ENCODE measurements around the gene GZMH.
"Not testable (repeated sequence)": the region's sequence is repeated elsewhere in the genome, so short reads cannot be mapped to it uniquely, and the experiment has no call there.

The GZMH gene

DNA sequence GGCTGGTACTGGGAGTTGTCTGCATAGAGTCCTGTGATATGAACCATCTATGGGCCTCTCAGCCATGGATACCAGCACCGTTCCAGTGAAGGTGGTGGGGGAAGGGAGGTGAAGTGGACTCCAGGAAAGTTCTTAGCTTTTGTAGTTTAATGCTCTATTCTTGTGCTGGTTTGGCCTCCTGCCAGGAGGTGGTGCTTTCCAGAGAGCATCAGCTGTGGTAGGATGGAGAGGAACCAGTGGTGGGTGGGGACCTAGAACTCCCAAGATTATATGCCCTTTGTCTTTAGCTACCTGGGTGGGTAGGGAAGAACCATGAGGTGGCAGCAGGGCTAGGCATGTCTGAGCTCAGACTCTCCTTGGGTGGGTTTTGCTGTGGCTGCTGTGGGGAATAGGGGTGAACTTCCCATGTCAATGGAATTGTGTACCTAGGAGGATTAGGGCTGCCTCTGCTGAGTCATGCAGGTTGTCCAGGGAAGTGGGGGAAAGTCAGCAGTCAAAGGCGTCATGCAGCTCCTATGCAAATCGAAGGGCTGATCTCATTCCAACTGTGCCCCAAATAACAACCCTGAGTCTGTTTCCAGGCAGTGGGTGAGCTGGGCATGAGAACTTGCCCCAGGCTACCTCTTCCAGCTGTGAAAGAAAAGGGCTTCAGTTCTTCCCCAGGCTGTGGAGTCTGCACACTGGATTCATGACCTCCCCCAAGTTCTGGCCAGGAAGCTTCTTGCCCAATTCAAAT is 14.2 kb downstream of the GZMH start:
- DNase-seq = no peak

DNA sequence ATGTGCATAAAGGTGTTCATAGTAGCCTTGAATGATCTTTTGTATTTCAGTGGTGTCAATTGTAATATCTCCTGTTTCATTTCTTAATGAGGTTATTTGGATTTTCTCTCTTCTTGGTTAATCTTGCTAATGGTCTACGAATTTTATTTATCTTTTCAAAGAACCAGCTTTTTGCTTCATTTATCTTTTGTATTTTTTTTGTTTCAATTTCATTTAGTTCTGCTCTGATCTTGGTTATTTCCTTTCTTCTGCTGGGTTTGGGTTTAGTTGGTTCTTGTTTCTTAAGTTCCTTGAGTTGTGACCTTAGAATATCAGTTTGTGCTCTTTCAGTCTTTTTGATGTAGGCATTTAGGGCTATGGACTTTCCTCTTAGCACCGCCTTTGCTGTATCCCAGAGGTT is 18.5 kb downstream of the GZMH start:
- not testable (repeated sequence) for DNase-seq

DNA sequence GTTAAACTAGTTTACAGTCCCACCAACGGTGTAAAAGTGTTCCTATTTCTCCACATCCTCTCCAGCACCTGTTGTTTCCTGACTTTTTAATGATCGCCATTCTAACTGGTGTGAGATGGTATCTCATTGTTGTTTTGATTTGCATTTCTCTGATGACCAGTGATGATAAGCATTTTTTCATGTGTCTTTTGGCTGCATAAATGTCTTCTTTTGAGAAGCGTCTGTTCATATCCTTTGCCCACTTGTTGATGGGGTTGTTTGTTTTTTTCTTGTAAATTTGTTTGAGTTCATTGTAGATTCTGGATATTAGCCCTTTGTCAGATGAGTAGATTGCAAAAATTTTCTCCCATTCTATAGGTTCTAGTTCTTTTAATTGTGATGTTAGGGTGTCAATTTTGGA is 25.1 kb downstream of the GZMH start:
- not testable (repeated sequence) for DNase-seq

DNA sequence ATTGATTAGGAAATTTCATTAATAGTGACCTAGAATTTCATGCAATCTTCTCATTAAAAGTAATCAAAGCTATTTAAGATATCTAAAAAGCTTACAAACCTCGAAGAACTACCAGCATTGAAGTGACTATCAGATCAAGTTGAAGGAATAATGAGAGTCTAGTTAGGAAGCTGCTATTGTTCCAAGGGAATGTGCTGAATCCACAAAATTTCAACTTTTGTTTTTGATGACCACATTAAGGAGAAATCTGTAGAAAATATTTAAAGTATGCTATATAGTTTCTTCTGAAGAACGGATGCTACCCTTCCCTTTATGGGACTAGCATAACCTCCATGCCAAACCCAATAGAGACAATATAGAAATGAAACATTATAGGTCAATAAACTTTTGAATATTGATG is 30.9 kb downstream of the GZMH start:
- DNase-seq = no peak

DNA sequence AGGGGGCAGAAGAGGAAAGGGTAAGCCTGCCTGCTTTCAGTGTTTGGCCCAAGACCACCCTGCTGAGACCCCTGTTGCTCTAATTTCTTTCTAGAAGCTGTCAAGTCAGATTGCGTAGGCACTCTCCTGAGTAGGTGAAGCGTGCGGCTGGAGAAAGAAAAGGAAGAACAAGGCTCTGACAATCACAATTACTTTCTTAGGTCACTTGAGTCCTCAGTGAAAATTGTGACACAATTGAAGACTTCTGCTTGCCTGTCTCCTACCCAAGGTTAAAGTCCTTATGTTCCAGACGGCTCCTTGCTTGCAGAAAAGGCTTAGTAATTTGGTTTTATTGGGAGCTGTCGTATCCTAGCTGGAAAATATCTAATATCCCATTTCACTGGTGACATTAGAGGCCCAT is 32.7 kb downstream of the GZMH start:
- no peak for DNase-seq

DNA sequence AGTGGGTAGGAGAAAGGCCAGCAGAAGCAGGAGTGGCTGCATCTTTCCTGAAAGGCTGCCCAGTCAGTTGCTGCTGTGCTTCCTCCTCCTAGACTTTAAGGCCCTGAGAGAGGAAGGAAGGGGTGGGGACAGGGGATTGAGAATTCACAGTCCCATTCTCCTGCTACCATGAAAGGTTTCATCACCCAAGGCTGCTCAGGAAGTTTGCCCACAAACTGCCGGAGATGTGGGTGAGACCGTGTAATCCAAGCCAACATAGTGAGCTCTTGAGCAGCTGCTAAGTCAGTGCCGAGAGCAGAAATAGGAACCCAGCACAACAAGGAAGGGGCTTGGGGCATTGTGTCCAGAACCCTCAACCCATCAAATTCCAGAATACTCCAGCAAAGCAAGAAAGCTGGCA is 33.3 kb downstream of the GZMH start, which contains the start of gene CTSG:
Gene CTSG, minus strand, starts transcription at position 69 of the 400 bp plus-strand sequence. Its CDS starts 27 bp downstream, at position 42.
- no peak for DNase-seq

DNA sequence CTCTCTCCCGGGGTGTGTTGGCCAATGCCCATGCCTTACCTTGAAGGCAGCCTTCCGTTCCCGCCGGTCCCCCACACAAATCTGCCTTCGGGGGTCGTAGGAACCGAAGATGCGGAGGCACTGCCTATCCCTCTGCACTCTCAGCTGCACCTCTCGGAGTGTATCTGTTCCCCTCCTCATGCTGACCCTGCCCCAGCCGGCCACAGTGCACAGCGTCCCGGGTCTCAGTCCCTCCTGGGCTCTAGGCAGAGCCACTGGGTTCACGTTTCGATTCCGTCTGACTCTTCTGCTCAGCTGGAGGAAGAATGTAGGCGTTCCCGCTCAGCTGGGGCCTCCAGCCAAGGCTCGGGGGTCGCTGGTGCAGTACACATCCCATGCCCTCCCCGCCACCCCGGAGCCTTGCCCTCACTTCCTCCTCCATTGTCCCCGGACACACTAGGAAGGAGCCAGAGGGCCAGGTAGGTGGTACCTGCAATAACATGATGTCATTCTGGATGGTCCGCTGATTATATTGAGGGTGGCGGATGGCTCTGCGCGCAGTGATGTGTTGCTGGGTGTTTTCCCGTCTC is 35.2 kb downstream of the GZMH start:
- DNase-seq = no peak

DNA sequence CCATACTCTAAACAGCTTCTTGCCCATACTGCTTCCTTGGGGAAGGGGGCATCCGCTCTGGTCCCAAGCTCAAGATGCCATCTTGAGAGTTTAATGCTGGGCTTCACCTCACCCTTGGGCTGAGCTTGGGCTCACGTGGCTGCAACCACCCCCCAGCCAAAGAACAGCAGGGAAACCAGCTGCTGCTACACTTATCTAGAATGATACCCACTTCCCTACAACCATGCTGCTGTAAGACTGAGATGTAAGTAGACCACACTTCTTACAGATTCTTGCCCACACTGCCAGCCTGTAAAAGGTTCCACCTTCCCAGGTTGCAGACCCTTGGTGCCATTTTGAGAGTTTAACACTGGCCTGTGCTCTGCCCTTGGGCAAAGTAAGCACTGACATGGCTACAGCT is 43.2 kb downstream of the GZMH start:
- no peak for DNase-seq

DNA sequence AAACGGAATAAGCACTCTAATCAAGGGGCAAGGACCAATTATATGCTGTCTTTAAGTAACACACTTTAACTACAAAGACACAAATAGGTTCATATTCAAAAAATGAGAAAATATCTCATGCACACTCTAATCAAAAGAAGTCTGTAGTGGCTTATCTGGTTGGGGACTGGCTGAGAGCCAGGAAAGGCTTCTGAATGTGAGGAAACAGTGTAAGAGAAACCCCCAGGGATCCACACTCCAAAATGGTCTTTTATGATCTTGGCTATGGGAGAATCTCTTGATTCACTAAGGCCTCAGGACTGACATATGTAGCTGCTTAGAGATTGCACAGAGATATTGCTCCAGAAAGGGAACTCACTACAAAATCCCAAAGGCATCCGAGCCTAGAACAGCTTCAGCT is 43.7 kb downstream of the GZMH start:
- no peak for DNase-seq

DNA sequence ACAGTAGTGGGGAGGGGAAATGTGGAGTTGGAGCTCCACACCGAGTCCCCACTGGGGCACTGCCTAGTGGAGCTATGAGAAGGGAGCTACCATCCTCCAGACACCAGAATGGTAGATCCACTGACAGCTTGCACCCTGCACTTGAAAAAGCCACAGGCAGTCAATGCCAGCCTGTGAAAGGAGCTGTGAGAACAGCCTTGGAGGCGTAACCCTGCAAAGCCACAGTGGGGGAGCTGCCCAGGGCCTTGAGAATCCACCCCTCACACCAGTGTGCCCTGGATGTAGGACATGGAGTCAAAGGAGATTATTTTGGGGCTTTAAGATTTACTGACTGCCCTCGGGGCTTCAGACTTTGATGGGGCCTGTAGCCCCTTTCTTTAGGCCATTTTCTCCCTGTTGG is 46.0 kb downstream of the GZMH start:
- DNase-seq = no peak

DNA sequence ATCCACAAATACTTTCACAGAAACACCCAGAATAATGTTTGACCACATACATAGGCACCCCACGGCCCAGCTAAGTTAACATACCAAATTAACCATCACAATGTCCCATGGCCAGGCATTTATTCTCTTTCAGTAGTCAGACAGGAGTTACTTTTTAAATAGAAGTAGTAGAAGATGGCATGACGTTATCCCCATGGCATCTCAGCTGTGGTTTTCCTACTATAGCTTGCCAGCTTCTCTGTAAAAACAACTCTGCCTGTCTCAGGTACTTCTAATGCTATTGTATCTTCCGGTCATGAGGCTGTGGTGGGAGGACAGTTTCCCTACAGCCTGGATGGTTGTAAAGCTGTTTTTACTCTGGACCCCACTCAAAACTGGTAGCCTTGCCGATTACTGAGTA is 52.7 kb downstream of the GZMH start:
- DNase-seq = no peak

Measured in fibroblast of upper back skin (primary cell).